HCT116 (cell line): ENCODE results near the gene SLC27A3. TPM values are rescaled to one million over a fixed set of nuclear protein-coding genes. Genes with fewer than 3 reads are reported as not detected.

ENCODE experiments used
- ATAC-seq: fragments of 200-7000 bp; cut with Tn5 transposase; 2 replicates; pipeline ENCODE4 v1.9.1; 2020; ENCODE audit warnings: mild to moderate bottlenecking, moderate library complexity
- BruUV-seq: library from RNA; stranded (reverse); fragments of 400-500 nt; replicated peaks from 2 replicates; lab custom pipeline; 2021; lab: Mats Ljungman, UMichigan
- CTCF ChIA-PET: fragments of 300-600 bp; sonication (Branson Sonifier 250); formaldehyde crosslinking; loops from one replicate; lab custom pipeline; 2021; ENCODE audit warnings: antibody characterized with exemption; lab: Charles Lee
- POLR2A ChIA-PET: fragments of 300-600, 350-600 bp; sonication (Branson Sonifier 250); formaldehyde crosslinking; loops from one replicate; lab custom pipeline; 2021; ENCODE audit warnings: antibody characterized with exemption; lab: Charles Lee
- RAD21 ChIA-PET, 2 experiments: fragments of 300-600 bp; sonication (Branson Sonifier 250); formaldehyde crosslinking; loops; one replicate each; lab custom pipeline; 2023; ENCODE audit warnings: low total read pairs in 2 of 2; ENCODE audit not compliant: uncharacterized antibody in 2 of 2, unreplicated experiment in 2 of 2, low non-redundant PET in 1 of 2; lab: Charles Lee
- DNase-seq: peaks from one replicate; pipeline ENCODE4 v3.0.0-alpha.2; 2010; ENCODE audit warnings: low read depth, low spot score
- H2AFZ ChIP-seq: fragments of 200-600 bp; shearing (Covaris generic), sonication (generic); 2 replicates; pipeline ENCODE4 v1.6.1; 2017; ENCODE audit warnings: low read depth, mixed run types, mixed read lengths, antibody characterized with exemption, low read length; ENCODE audit not compliant: poor library complexity, severe bottlenecking
- H3K27ac ChIP-seq: 2 replicates; pipeline ENCODE4 v1.5.1; 2012; ENCODE audit warnings: low read depth, low read length
- H3K27me3 ChIP-seq: fragments of 200-600 bp; sonication (generic); 2 replicates; pipeline ENCODE4 v1.6.1; 2016; ENCODE audit warnings: mixed run types, low read length, mixed read lengths; ENCODE audit not compliant: insufficient read depth
- H3K36me3 ChIP-seq, 2 experiments: fragments of 200-500 bp in 1 of 2; fragments of 200-600 bp in 1 of 2; sonication (Bioruptor generic) in 1 of 2; sonication (generic) in 1 of 2; 2 replicates each; pipeline versions ENCODE4 v1.5.1 to v1.6.1; 2014 to 2016; ENCODE audit warnings: low read length in 2 of 2, inconsistent platforms in 1 of 2, mixed read lengths in 1 of 2, mixed run types in 1 of 2; ENCODE audit not compliant: insufficient read depth in 2 of 2, control insufficient read depth in 1 of 2
- H3K4me1 ChIP-seq, 2 experiments: fragments of 200-600 bp in 1 of 2; sonication (generic) in 1 of 2; 2 replicates each; pipeline versions ENCODE4 v1.5.1 to v1.6.1; 2012 to 2017; ENCODE audit warnings: low read length in 2 of 2, inconsistent platforms in 1 of 2, mild to moderate bottlenecking in 1 of 2, mixed read lengths in 1 of 2, mixed run types in 1 of 2, moderate library complexity in 1 of 2; ENCODE audit not compliant: insufficient read depth in 2 of 2, control insufficient read depth in 1 of 2
- H3K4me2 ChIP-seq: fragments of 200-600 bp; sonication (generic); 2 replicates; pipeline ENCODE4 v1.6.1; 2017; ENCODE audit warnings: mixed run types, low read length, mixed read lengths
- H3K4me3 ChIP-seq, 2 experiments: fragments of 200-600 bp in 1 of 2; sonication (generic) in 1 of 2; replicated peaks in 1 of 2; 2 replicates each; pipeline ENCODE4 v1.5.1; 2011 to 2016; ENCODE audit warnings: low read length in 2 of 2, control low read depth in 1 of 2, low read depth in 1 of 2, mild to moderate bottlenecking in 1 of 2, mixed read lengths in 1 of 2, mixed run types in 1 of 2
- H3K79me2 ChIP-seq: fragments of 200-600 bp; sonication (generic); 2 replicates; pipeline ENCODE4 v1.6.1; 2017; ENCODE audit warnings: mild to moderate bottlenecking, mixed run types, low read length, moderate library complexity, mixed read lengths; ENCODE audit not compliant: insufficient read depth
- H3K9ac ChIP-seq: fragments of 200-600 bp; sonication (generic); 2 replicates; pipeline ENCODE4 v1.6.1; 2016; ENCODE audit warnings: low read length, mixed read lengths
- H3K9me2 ChIP-seq: fragments of 200-600 bp; sonication (generic), shearing (Covaris generic); 2 replicates; pipeline ENCODE4 v1.6.1; 2017; ENCODE audit warnings: mixed run types, mild to moderate bottlenecking, moderate library complexity; ENCODE audit not compliant: insufficient read depth
- H3K9me3 ChIP-seq, 2 experiments: fragments of 200-500 bp in 1 of 2; fragments of 200-600 bp in 1 of 2; sonication (Bioruptor generic) in 1 of 2; sonication (generic) in 1 of 2; 2 replicates each; pipeline ENCODE4 v1.6.1; 2014 to 2017; ENCODE audit warnings: low read length in 2 of 2, mixed read lengths in 2 of 2, inconsistent platforms in 1 of 2, low read depth in 1 of 2, mild to moderate bottlenecking in 1 of 2, mixed run types in 1 of 2, moderate library complexity in 1 of 2; ENCODE audit not compliant: control insufficient read depth in 1 of 2, insufficient read depth in 1 of 2
- H4K20me1 ChIP-seq: fragments of 200-600 bp; sonication (generic), shearing (Covaris generic); 2 replicates; pipeline ENCODE4 v1.6.1; 2017; ENCODE audit warnings: mixed run types, mild to moderate bottlenecking, moderate library complexity; ENCODE audit not compliant: insufficient read depth
- CEBPB ChIP-seq: IDR thresholded peaks from 2 replicates; pipeline ENCODE4 v1.6.1; 2012; ENCODE audit warnings: low read depth
- CTCF ChIP-seq, 3 experiments: fragments of 200-600 bp in 1 of 3; sonication (generic) in 1 of 3; IDR thresholded peaks in 2 of 3; conservative IDR thresholded peaks in 1 of 3; 2 replicates each; pipeline ENCODE4 v1.5.1; 2012 to 2017; ENCODE audit warnings: low read depth in 2 of 3, low read length in 2 of 3, antibody characterized with exemption in 1 of 3, borderline replicate concordance in 1 of 3, control low read depth in 1 of 3, mild to moderate bottlenecking in 1 of 3, mixed read lengths in 1 of 3, mixed run types in 1 of 3, moderate library complexity in 1 of 3; ENCODE audit not compliant: insufficient read depth in 1 of 3
- ELF1 ChIP-seq: IDR thresholded peaks from 2 replicates; pipeline ENCODE4 v1.6.1; 2012; ENCODE audit warnings: low read depth, borderline replicate concordance
- EZH2 ChIP-seq: fragments of 200-600 bp; sonication (generic); IDR thresholded peaks from 2 replicates; pipeline ENCODE4 v1.6.1; 2017; ENCODE audit warnings: antibody characterized with exemption, mixed run types
- FOSL1 ChIP-seq: IDR thresholded peaks from 2 replicates; pipeline ENCODE4 v1.6.1; 2012; ENCODE audit warnings: low read depth
- MAX ChIP-seq: IDR thresholded peaks from 2 replicates; pipeline ENCODE4 v1.6.1; 2012
- POLR2AphosphoS5 ChIP-seq: IDR thresholded peaks from 2 replicates; pipeline ENCODE4 v1.6.1; 2011; ENCODE audit warnings: mild to moderate bottlenecking, low read depth, low read length, moderate library complexity
- RAD21 ChIP-seq: IDR thresholded peaks from 2 replicates; pipeline ENCODE4 v1.6.1; 2012; ENCODE audit warnings: low read depth, mild to moderate bottlenecking
- REST ChIP-seq: IDR thresholded peaks from 2 replicates; pipeline ENCODE4 v1.6.1; 2012; ENCODE audit warnings: low read depth
- SIN3A ChIP-seq: IDR thresholded peaks from 2 replicates; pipeline ENCODE4 v1.6.1; 2012; ENCODE audit warnings: low read depth
- SP1 ChIP-seq: IDR thresholded peaks from 2 replicates; pipeline ENCODE4 v1.6.1; 2012; ENCODE audit warnings: low read depth
- SRF ChIP-seq: IDR thresholded peaks from 2 replicates; pipeline ENCODE4 v1.6.1; 2012; ENCODE audit warnings: low read depth
- TCF7L2 ChIP-seq: IDR thresholded peaks from 2 replicates; pipeline ENCODE4 v1.7.0; 2011; ENCODE audit warnings: borderline replicate concordance, inconsistent platforms; ENCODE audit not compliant: insufficient read depth, insufficient read length; ENCODE audit errors: extremely low read depth
- YY1 ChIP-seq: IDR thresholded peaks from 2 replicates; pipeline ENCODE4 v1.6.1; 2011; ENCODE audit warnings: low read length, low read depth, moderate library complexity, mild to moderate bottlenecking; ENCODE audit not compliant: insufficient replicate concordance; ENCODE audit errors: extremely low read depth
- ZBTB33 ChIP-seq: IDR thresholded peaks from 2 replicates; pipeline ENCODE4 v1.6.1; 2011; ENCODE audit warnings: mild to moderate bottlenecking, low read length, moderate library complexity; ENCODE audit not compliant: insufficient replicate concordance; ENCODE audit errors: extremely low read depth
- ZNF274 ChIP-seq: fragments of 200-500 bp; sonication (Bioruptor generic); IDR thresholded peaks from 2 replicates; pipeline ENCODE4 v1.6.1; 2014; ENCODE audit warnings: mild to moderate bottlenecking, low read depth, low read length, inconsistent platforms
- intact Hi-C: fragments of 100-400 bp; cut with micrococcal nuclease; formaldehyde crosslinking; loops from 2 replicates; pipeline ENCODE4 v1.10.0; 2022
- total RNA-seq: library from RNA; stranded (reverse); gene quantifications from one replicate; pipeline ENCODE4 v1.2.1, GENCODE V29; 2021; ENCODE audit not compliant: unreplicated experiment

The SLC27A3 gene
- total RNA-seq, 1 experiment from 2014 or later, result 14.3 TPM

- ChIA-PET POLR2A (no interaction called here), RAD21 (no interaction called here), CTCF (no interaction called here)
- no peak overlapping the region for H3K27ac ChIP-seq
- no peak overlapping the region for H3K4me3 ChIP-seq
- H3K4me1 ChIP-seq, result no peaks in the 10 kb centered on the region
- no peaks in the 10 kb centered on the region for H3K9me2 ChIP-seq
- BruUV-seq, result no TSS peak
- intact Hi-C loops, result no loop called here
- TF ChIP-seq ZBTB33 (no peak), REST (no peak), YY1 (no peak), ZNF274 (no peak), RAD21 (no peak), SP1 (no peak), CTCF (IDR thresholded peaks at IDR 0.05 in 2 of 3, conservative IDR thresholded peaks at IDR 0.05 in 1 of 3; ENCODE audit: borderline replicate concordance in 1 of 3, insufficient read depth in 1 of 3, low read depth in 2 of 3, low read length in 2 of 3) (no peak), POLR2AphosphoS5 (no peak), TCF7L2 (no peak), CEBPB (no peak), SIN3A (no peak), MAX (no peak), ELF1 (no peak), EZH2 (no peak), FOSL1 (no peak), SRF (no peak)
- no peak for DNase-seq
- no peak overlapping the region for H3K4me2 ChIP-seq
- ATAC-seq, result no peak
- peaks cover 34 to 55% of the 10 kb centered on the region in 2 experiments for H3K36me3 ChIP-seq
- H4K20me1 ChIP-seq, result no peaks in the 10 kb centered on the region
- no peaks in the 10 kb centered on the region for H3K79me2 ChIP-seq
- no peaks in the 10 kb centered on the region for H3K9me3 ChIP-seq
- H3K9ac ChIP-seq, result no peak overlapping the region
- no peaks in the 10 kb centered on the region for H3K27me3 ChIP-seq
- no peak overlapping the region for H2AFZ ChIP-seq
Measured at GRCh38 chr1:153745417-153745816, 29.8 kb upstream of the SLC27A3 start.
